IMR-90 (cell line): ENCODE measurements around the gene TBCEL. TPM values are rescaled to one million over a fixed set of nuclear protein-coding genes. Genes with fewer than 3 reads are reported as not detected.

Source experiments
- ATAC-seq: fragments of 200-7000 bp; cut with Tn5 transposase; 2 replicates; pipeline ENCODE4 v1.9.1; 2020; ENCODE audit warnings: low read depth, mild to moderate bottlenecking, moderate library complexity
- BruUV-seq: library from RNA; stranded (reverse); fragments of 400-500 nt; replicated peaks from 2 replicates; lab custom pipeline; 2021; lab: Mats Ljungman, UMichigan
- CTCF ChIA-PET: fragments of 300-600 bp; formaldehyde crosslinking; extraction: SDS; loops from one replicate; lab custom pipeline; 2021; ENCODE audit warnings: antibody characterized with exemption; lab: Yijun Ruan, JAX
- POLR2A ChIA-PET: fragments of 300-600 bp; sonication (Branson Sonifier 250); formaldehyde crosslinking; loops from one replicate; lab custom pipeline; 2022; ENCODE audit warnings: antibody characterized with exemption; ENCODE audit not compliant: unreplicated experiment; lab: Charles Lee
- DNase-seq: peaks from one replicate; pipeline ENCODE4 v3.0.0; 2013
- H2AFZ ChIP-seq: replicated peaks from 2 replicates; pipeline ENCODE3; 2013; ENCODE audit warnings: low read length, mild to moderate bottlenecking; ENCODE audit not compliant: poor library complexity
- H2AK5ac ChIP-seq: 2 replicates; pipeline ENCODE4 v1.6.1; 2013; ENCODE audit warnings: low read depth, low read length, inconsistent platforms
- H2AK9ac ChIP-seq: replicated peaks from 2 replicates; pipeline ENCODE3; 2013; ENCODE audit warnings: mild to moderate bottlenecking, low read depth, low read length, moderate library complexity; ENCODE audit not compliant: poor library complexity
- H2BK120ac ChIP-seq: 2 replicates; pipeline ENCODE4 v1.6.1; 2013; ENCODE audit warnings: low read depth, low read length, inconsistent platforms
- H2BK15ac ChIP-seq: 3 replicates; pipeline ENCODE4 v1.6.1; 2013; ENCODE audit warnings: low read depth, low read length, inconsistent platforms
- H2BK20ac ChIP-seq: 2 replicates; pipeline ENCODE4 v1.6.1; 2013; ENCODE audit warnings: low read depth, mild to moderate bottlenecking, inconsistent platforms, low read length, moderate library complexity
- H2BK5ac ChIP-seq: 2 replicates; pipeline ENCODE4 v1.6.1; 2013; ENCODE audit warnings: mild to moderate bottlenecking, low read depth, low read length, inconsistent platforms; ENCODE audit not compliant: poor library complexity, severe bottlenecking
- H3K14ac ChIP-seq: replicated peaks from 2 replicates; pipeline ENCODE4 v1.6.1; 2013; ENCODE audit warnings: low read depth, low read length, inconsistent platforms
- H3K18ac ChIP-seq: 2 replicates; pipeline ENCODE4 v1.6.1; 2013; ENCODE audit warnings: low read depth, low read length, control low read depth
- H3K23ac ChIP-seq: 2 replicates; pipeline ENCODE4 v1.6.1; 2013; ENCODE audit warnings: low read depth, low read length, inconsistent platforms
- H3K27ac ChIP-seq: 2 replicates; pipeline ENCODE4 v1.5.1; 2013; ENCODE audit warnings: mild to moderate bottlenecking, control low read depth, low read length; ENCODE audit not compliant: insufficient read depth
- H3K27me3 ChIP-seq: 2 replicates; pipeline ENCODE4 v1.6.1; 2013; ENCODE audit warnings: low read length; ENCODE audit not compliant: control insufficient read depth, insufficient read depth
- H3K36me3 ChIP-seq: 2 replicates; pipeline ENCODE4 v1.6.1; 2013; ENCODE audit warnings: low read length, mixed read lengths; ENCODE audit not compliant: control insufficient read depth, insufficient read depth
- H3K4ac ChIP-seq: 2 replicates; pipeline ENCODE4 v1.6.1; 2013; ENCODE audit warnings: low read depth, low read length, inconsistent platforms
- H3K4me1 ChIP-seq: 2 replicates; pipeline ENCODE4 v1.6.1; 2013; ENCODE audit warnings: low read length, mixed read lengths; ENCODE audit not compliant: control insufficient read depth, insufficient read depth
- H3K4me2 ChIP-seq: 2 replicates; pipeline ENCODE4 v1.6.1; 2013; ENCODE audit warnings: low read depth, mild to moderate bottlenecking, control low read depth, low read length, moderate library complexity
- H3K4me3 ChIP-seq: 2 replicates; pipeline ENCODE4 v1.5.1; 2013; ENCODE audit warnings: low read depth, mild to moderate bottlenecking, control low read depth, low read length, moderate library complexity; ENCODE audit not compliant: insufficient read depth
- H3K56ac ChIP-seq: 2 replicates; pipeline ENCODE4 v1.6.1; 2013; ENCODE audit warnings: low read length, inconsistent platforms; ENCODE audit not compliant: insufficient read depth; ENCODE audit errors: extremely low read depth
- H3K79me1 ChIP-seq, 2 experiments: 2 replicates each; pipeline ENCODE4 v1.6.1; 2013; ENCODE audit warnings: low read length in 2 of 2, inconsistent platforms in 1 of 2, low read depth in 1 of 2
- H3K9ac ChIP-seq: 2 replicates; pipeline ENCODE4 v1.6.1; 2013; ENCODE audit warnings: low read depth, low read length, control low read depth
- H3K9me1 ChIP-seq: 2 replicates; pipeline ENCODE4 v1.6.1; 2013; ENCODE audit warnings: low read length, inconsistent platforms; ENCODE audit not compliant: insufficient read depth
- H3K9me3 ChIP-seq: 2 replicates; pipeline ENCODE4 v1.6.1; 2013; ENCODE audit warnings: low read length; ENCODE audit not compliant: control insufficient read depth, insufficient read depth
- H4K20me1 ChIP-seq: 2 replicates; pipeline ENCODE4 v1.6.1; 2013; ENCODE audit warnings: low read length, inconsistent platforms; ENCODE audit not compliant: insufficient read depth
- H4K5ac ChIP-seq: 2 replicates; pipeline ENCODE4 v1.6.1; 2013; ENCODE audit warnings: mild to moderate bottlenecking, low read depth, low read length, control low read depth
- H4K8ac ChIP-seq, 2 experiments: 2 replicates each; pipeline ENCODE4 v1.6.1; 2013; ENCODE audit warnings: low read depth in 2 of 2, low read length in 2 of 2, control low read depth in 1 of 2, inconsistent platforms in 1 of 2
- H4K91ac ChIP-seq: 2 replicates; pipeline ENCODE4 v1.6.1; 2013; ENCODE audit warnings: low read depth, low read length, inconsistent platforms; ENCODE audit not compliant: insufficient read depth
- CEBPB ChIP-seq: IDR thresholded peaks from 2 replicates; pipeline ENCODE4 v1.6.1; 2012; ENCODE audit warnings: low read depth, low read length, improper control_type of control experiment
- CTCF ChIP-seq: conservative IDR thresholded peaks from 2 replicates; pipeline ENCODE4 v1.5.1; 2012; ENCODE audit warnings: mild to moderate bottlenecking, low read depth, low read length, improper control_type of control experiment
- ELK1 ChIP-seq: fragments of 150-350 bp; IDR thresholded peaks from 2 replicates; pipeline ENCODE4 v1.6.1; 2016; ENCODE audit warnings: low read depth, mild to moderate bottlenecking, low read length, moderate library complexity, borderline replicate concordance
- MAFK ChIP-seq: IDR thresholded peaks from 2 replicates; pipeline ENCODE4 v1.6.1; 2012; ENCODE audit warnings: low read depth, low read length, improper control_type of control experiment
- NFE2L2 ChIP-seq: fragments of 150-350 bp; IDR thresholded peaks from 2 replicates; pipeline ENCODE4 v1.6.1; 2016; ENCODE audit warnings: low read depth, mild to moderate bottlenecking, low read length
- POLR2A ChIP-seq: IDR thresholded peaks from 2 replicates; pipeline ENCODE4 v1.6.1; 2012; ENCODE audit warnings: mild to moderate bottlenecking, low read depth, low read length
- RAD21 ChIP-seq: IDR thresholded peaks from 2 replicates; pipeline ENCODE4 v1.6.1; 2012; ENCODE audit warnings: low read length, improper control_type of control experiment
- RCOR1 ChIP-seq: IDR thresholded peaks from 2 replicates; pipeline ENCODE4 v1.6.1; 2012; ENCODE audit warnings: mild to moderate bottlenecking, low read length, improper control_type of control experiment; ENCODE audit not compliant: insufficient replicate concordance
- RFX5 ChIP-seq: IDR thresholded peaks from 2 replicates; pipeline ENCODE4 v1.8.0; 2012; ENCODE audit warnings: low read depth, mild to moderate bottlenecking, low read length, moderate library complexity
- USF2 ChIP-seq: fragments of 150-350 bp; IDR thresholded peaks from 2 replicates; pipeline ENCODE4 v1.6.1; 2017; ENCODE audit warnings: mild to moderate bottlenecking, antibody characterized with exemption, low read length, low read depth
- WGBS, 2 experiments: methylation state at CpG; one replicate each; pipeline versions ENCODE4 v1.1.5 to v1.1.7; 2013; ENCODE audit warnings: missing lambda C conversion rate in 2 of 2; ENCODE audit not compliant: insufficient read length in 1 of 2; ENCODE audit errors: extremely low coverage in 2 of 2; 5-methylcytosine and 5-hydroxymethylcytosine counted together
- dilution Hi-C: fragments of 300-500 bp; cut with HindIII; formaldehyde crosslinking; loops from one replicate; pipeline ENCODE4 v1.14.3; 2018; ENCODE audit warnings: low sequenced_read_pairs; ENCODE audit not compliant: unreplicated experiment
- in situ Hi-C: fragments of 300-500 bp; cut with MboI; formaldehyde crosslinking; loops from 3 replicates; pipeline ENCODE4 v1.14.3; 2019; ENCODE audit warnings: low sequenced_read_pairs, inconsistent platforms, mixed read lengths
- intact Hi-C: fragments of 100-400 bp; cut with micrococcal nuclease; formaldehyde crosslinking; loops from 2 replicates; pipeline ENCODE4 v1.10.0; 2022
- polyA plus RNA-seq, 3 experiments: library from polyadenylated mRNA; depleted of rRNA; stranded (reverse); fragments of >200 nt; gene quantifications; 2 replicates each; pipeline ENCODE4 v1.2.3, GENCODE V29; 2012; ENCODE audit warnings: low replicate concordance in 1 of 3
- total RNA-seq: library from RNA; depleted of rRNA; stranded (reverse); fragments of >200 nt; gene quantifications from 2 replicates; pipeline ENCODE4 v1.2.3, GENCODE V29; 2012

The TBCEL gene
- total and polyA plus RNA-seq, 2 of the 4 experiments (the other 2 are of a cell fraction): 7.1 to 21.0 TPM

GRCh38 chr11:121031167-121031566, 7.3 kb downstream of the TBCEL start:
- H2BK15ac ChIP-seq: no peak overlapping the region
- H3K36me3 ChIP-seq: no peaks in the 10 kb centered on the region
- no peak overlapping the region for H3K56ac ChIP-seq
- no peak overlapping the region for H2AK9ac ChIP-seq
- H3K4me1 ChIP-seq: no peaks in the 10 kb centered on the region
- ChIA-PET POLR2A (no interaction called here), CTCF (no interaction called here)
- H3K79me1 ChIP-seq: peaks cover 34 to 45% of the 10 kb centered on the region in 2 experiments
- no peak overlapping the region for H4K8ac ChIP-seq
- H3K27me3 ChIP-seq: no peaks in the 10 kb centered on the region
- H3K4me3 ChIP-seq: no peak overlapping the region
- intact Hi-C loops (no loop called here), in situ Hi-C loops (no loop called here), dilution Hi-C loops (no loop called here)
- peaks cover 14% of the 10 kb centered on the region; the same call in 1 of the 2 replicates for H4K20me1 ChIP-seq
- BruUV-seq: no TSS peak
- H3K23ac ChIP-seq: no peak overlapping the region
- H3K9ac ChIP-seq: no peak overlapping the region
- H3K9me1 ChIP-seq: no peaks in the 10 kb centered on the region
- H2AFZ ChIP-seq: no peak overlapping the region
- H4K5ac ChIP-seq: no peak overlapping the region
- no peak overlapping the region for H2BK120ac ChIP-seq
- H3K27ac ChIP-seq: no peak overlapping the region
- no peak overlapping the region for H3K4me2 ChIP-seq
- no peak for TF ChIP-seq ELK1
- TF ChIP-seq CEBPB: no peak
- no peak for TF ChIP-seq CTCF
- TF ChIP-seq USF2: no peak
- TF ChIP-seq POLR2A: no peak
- TF ChIP-seq RAD21: no peak
- TF ChIP-seq RFX5: no peak
- TF ChIP-seq RCOR1: no peak
- TF ChIP-seq MAFK: no peak
- no peak for TF ChIP-seq NFE2L2
- H4K91ac ChIP-seq: no peak overlapping the region
- no peak overlapping the region for H3K14ac ChIP-seq
- H2AK5ac ChIP-seq: no peak overlapping the region
- no peak overlapping the region for H2BK20ac ChIP-seq
- H2BK5ac ChIP-seq: no peak overlapping the region
- H3K18ac ChIP-seq: no peak overlapping the region
- no peaks in the 10 kb centered on the region for H3K9me3 ChIP-seq
- DNase-seq (no peak), ATAC-seq (no peak)
- H3K4ac ChIP-seq: no peak overlapping the region
- WGBS, 2 experiments: no CpG with 5 or more reads among the region's 2 CpGs
